ENCODE results near the gene SEL1L3. TPM values are rescaled to one million over a fixed set of nuclear protein-coding genes. Genes with fewer than 3 reads are reported as not detected.
"Not testable (repeated sequence)": the region's sequence is repeated elsewhere in the genome, so short reads cannot be mapped to it uniquely, and the experiment has no call there.

The SEL1L3 gene
- total RNA-seq, 1 donor = 83.5 TPM

DNA sequence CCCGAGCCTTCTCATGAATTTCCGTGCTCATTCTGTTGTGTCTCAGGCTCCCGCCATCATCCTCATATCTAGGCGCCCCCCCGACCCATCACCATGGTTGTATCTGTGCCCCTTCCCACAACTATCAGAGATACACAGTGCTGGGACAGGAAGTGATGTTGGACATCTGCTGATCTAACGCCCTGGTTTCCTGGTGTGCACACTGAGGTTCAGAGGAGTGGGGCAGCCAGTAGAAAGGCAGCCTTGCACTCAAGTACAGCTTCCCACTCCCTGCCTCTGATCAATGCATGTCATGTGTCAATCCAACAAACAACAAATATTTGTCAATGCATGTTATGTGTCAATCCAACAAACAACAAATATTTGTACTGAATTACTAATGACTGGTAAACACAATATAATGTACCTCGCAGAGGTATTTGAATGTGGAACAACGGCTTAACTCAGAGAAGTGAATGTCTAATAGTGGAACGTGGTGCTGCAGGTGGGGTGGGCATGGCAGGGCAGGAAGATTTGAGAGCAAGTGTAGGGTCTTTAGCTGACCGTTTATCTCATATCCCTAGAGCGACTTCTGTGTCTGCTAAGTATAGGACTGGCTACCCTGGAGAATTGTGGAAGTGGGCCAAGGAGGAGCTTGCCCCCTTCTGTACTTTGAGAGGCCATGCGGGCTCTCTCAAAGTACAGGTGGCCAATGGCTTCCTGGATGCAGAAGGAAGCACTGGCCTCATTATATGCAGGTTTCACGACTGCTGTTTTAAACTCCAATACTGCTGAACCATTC is 10.3 kb upstream of the SEL1L3 start:
- no peak for DNase-seq (ENCODE audit: low read depth)
- no peak overlapping the region for H3K4me3 ChIP-seq (ENCODE audit: low read depth, low read length)
- TF ChIP-seq, protein P1, sequence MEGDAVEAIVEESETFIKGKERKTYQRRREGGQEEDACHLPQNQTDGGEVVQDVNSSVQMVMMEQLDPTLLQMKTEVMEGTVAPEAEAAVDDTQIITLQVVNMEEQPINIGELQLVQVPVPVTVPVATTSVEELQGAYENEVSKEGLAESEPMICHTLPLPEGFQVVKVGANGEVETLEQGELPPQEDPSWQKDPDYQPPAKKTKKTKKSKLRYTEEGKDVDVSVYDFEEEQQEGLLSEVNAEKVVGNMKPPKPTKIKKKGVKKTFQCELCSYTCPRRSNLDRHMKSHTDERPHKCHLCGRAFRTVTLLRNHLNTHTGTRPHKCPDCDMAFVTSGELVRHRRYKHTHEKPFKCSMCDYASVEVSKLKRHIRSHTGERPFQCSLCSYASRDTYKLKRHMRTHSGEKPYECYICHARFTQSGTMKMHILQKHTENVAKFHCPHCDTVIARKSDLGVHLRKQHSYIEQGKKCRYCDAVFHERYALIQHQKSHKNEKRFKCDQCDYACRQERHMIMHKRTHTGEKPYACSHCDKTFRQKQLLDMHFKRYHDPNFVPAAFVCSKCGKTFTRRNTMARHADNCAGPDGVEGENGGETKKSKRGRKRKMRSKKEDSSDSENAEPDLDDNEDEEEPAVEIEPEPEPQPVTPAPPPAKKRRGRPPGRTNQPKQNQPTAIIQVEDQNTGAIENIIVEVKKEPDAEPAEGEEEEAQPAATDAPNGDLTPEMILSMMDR (IDR thresholded peaks at IDR 0.05; ENCODE audit: insufficient read depth, low read length) = no peak

GRCh38 chr4:25870081-25870480 is 7.3 kb upstream of the SEL1L3 start:
- TF ChIP-seq, protein P1 (IDR thresholded peaks at IDR 0.05; ENCODE audit: insufficient read depth, low read length) = no peak
- no peak overlapping the region for H3K4me3 ChIP-seq (ENCODE audit: low read depth, low read length)
- no peak for DNase-seq (ENCODE audit: low read depth)

DNA sequence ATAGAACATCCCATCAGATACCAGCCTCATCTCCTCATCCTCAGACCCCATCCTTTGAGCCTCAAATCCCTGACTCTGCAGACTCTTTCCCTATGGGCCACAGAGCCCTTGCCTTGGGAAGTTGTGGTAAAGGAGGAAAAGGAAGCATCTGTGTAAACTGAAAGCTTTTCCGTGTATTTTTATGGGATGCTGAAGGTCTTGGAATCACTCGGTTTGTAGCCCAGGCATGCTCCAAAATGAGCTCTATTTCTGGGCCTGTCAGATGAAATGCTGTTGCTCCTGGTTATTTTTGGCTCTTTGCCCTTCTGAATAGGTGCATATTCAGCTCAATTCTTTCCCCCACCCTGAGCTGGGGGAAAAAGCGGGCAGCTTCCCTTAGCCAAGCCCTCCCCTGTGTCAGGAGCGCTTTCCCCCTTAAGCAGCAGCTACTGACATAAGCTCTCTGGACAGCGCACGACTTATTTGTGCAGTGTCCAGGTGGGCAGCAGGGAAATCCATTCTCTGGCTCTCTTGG is 5.0 kb upstream of the SEL1L3 start:
- TF ChIP-seq, protein P1 (IDR thresholded peaks at IDR 0.05; ENCODE audit: insufficient read depth, low read length) = no peak
- H3K4me3 ChIP-seq (ENCODE audit: low read depth, low read length) = no peak overlapping the region
- DNase-seq (ENCODE audit: low read depth) = no peak

- H3K4me3 ChIP-seq (ENCODE audit: low read depth, low read length); DNase-seq (ENCODE audit: low read depth): not testable (repeated sequence)
Measured at GRCh38 chr4:25866401-25866800, 3.6 kb upstream of the SEL1L3 start.

GRCh38 chr4:25865586-25865985 is 2.8 kb upstream of the SEL1L3 start:
- TF ChIP-seq, protein P1 (IDR thresholded peaks at IDR 0.05; ENCODE audit: insufficient read depth, low read length) = no peak

GRCh38 chr4:25863831-25864418 is 1.1 kb upstream of the SEL1L3 start:
- TF ChIP-seq, protein P1 (IDR thresholded peaks at IDR 0.05; ENCODE audit: insufficient read depth, low read length) = no peak
- no peak for DNase-seq (ENCODE audit: low read depth)
- H3K4me3 ChIP-seq (ENCODE audit: low read depth, low read length) = no peak overlapping the region

More at GRCh38 chr4:25865586-25865985, 2.8 kb upstream of the SEL1L3 start:
- peak; percentile 39 for DNase-seq (ENCODE audit: low read depth)
- no peak overlapping the region for H3K4me3 ChIP-seq (ENCODE audit: low read depth, low read length)

- DNase-seq (ENCODE audit: low read depth) = no peak
- H3K4me3 ChIP-seq (ENCODE audit: low read depth, low read length) = peak overlapping the region; percentile 86
- TF ChIP-seq, protein P1 (IDR thresholded peaks at IDR 0.05; ENCODE audit: insufficient read depth, low read length) = no peak
Measured at GRCh38 chr4:25863347-25863784, 578 bp upstream of the SEL1L3 start.
